GM12873 (cell line): ENCODE data around the gene PLEKHO2.

ENCODE experiments used
- CTCF ChIP-seq: IDR thresholded peaks from 2 replicates; pipeline ENCODE4 v1.5.1; 2012; ENCODE audit warnings: low read depth, mild to moderate bottlenecking, moderate library complexity, low read length, control low read depth; ENCODE audit not compliant: insufficient read depth; ENCODE audit errors: missing control alignments

Gene PLEKHO2

GRCh38 chr15:64906402-64906801 is 64.7 kb downstream of the PLEKHO2 start:
- TF ChIP-seq CTCF, result no peak

- no peak for TF ChIP-seq CTCF
These were observed 66.3 kb downstream of the PLEKHO2 start for GRCh38 chr15:64907991-64908390.

- no peak for TF ChIP-seq CTCF
These were observed 67.8 kb downstream of the PLEKHO2 start for GRCh38 chr15:64909546-64909945.

GRCh38 chr15:64911311-64912186 is 69.8 kb downstream of the PLEKHO2 start, which contains the start of gene ANKDD1A:
TSS of gene ANKDD1A (plus strand) at chr15:64911902. CDS start at chr15:64911931, 29 bp downstream.
- TF ChIP-seq CTCF, result no peak

- TF ChIP-seq CTCF, result no peak
These were observed 70.9 kb downstream of the PLEKHO2 start for GRCh38 chr15:64912379-64913325.

- no peak for TF ChIP-seq CTCF
These were observed 74.0 kb downstream of the PLEKHO2 start for GRCh38 chr15:64915518-64916227.
